Stimulated activated CD8-positive, alpha-beta memory T cell treated with anti-CD3 and anti-CD28 coated beads, Interleukin-2, amount 100 ng/mL, for 48 hours (primary cell): ENCODE data around the gene RBP5.

Experiments used
- DNase-seq, 2 donors: peaks; one replicate each; pipeline ENCODE4 v3.0.0-alpha.2; 2020; ENCODE audit warnings: low read depth in 2 of 2

The RBP5 gene

GRCh38 chr12:7145671-7146070 lies 17.0 kb upstream of the RBP5 start:
- DNase-seq: no peak

- DNase-seq: no peak
Measured at GRCh38 chr12:7144414-7145120, 15.9 kb upstream of the RBP5 start.

GRCh38 chr12:7143564-7143963 lies 14.9 kb upstream of the RBP5 start:
- DNase-seq: no peak

GRCh38 chr12:7142809-7143465 lies 14.2 kb upstream of the RBP5 start:
- no peak for DNase-seq

GRCh38 chr12:7142056-7142644 lies 13.5 kb upstream of the RBP5 start:
- DNase-seq: peak; percentile 22 to 25

GRCh38 chr12:7141351-7142005 lies 12.8 kb upstream of the RBP5 start:
- no peak for DNase-seq

- no peak for DNase-seq
Measured at GRCh38 chr12:7139200-7139599, 10.5 kb upstream of the RBP5 start.

- no peak for DNase-seq
Measured at GRCh38 chr12:7137908-7138307, 9.2 kb upstream of the RBP5 start.

GRCh38 chr12:7136676-7137075 lies 8.0 kb upstream of the RBP5 start:
- no peak for DNase-seq

- DNase-seq: no peak
Measured at GRCh38 chr12:7136071-7136470, 7.4 kb upstream of the RBP5 start.

GRCh38 chr12:7134396-7135166 lies 5.9 kb upstream of the RBP5 start:
- DNase-seq: no peak

- no peak for DNase-seq
Measured at GRCh38 chr12:7131502-7131866, 2.8 kb upstream of the RBP5 start.

GRCh38 chr12:7130701-7131501 lies 2.2 kb upstream of the RBP5 start:
- DNase-seq: peak in 1 of 2 donors; percentile 52

- DNase-seq: peak; percentile 64 to 74
Measured at GRCh38 chr12:7129872-7130691, 1.4 kb upstream of the RBP5 start, which contains the start of gene CLSTN3. CLSTN3 (plus strand) TSS chr12:7130371; CDS start chr12:7130649, 278 bp downstream.

- no peak for DNase-seq
Measured at GRCh38 chr12:7129287-7129871, 690 bp upstream of the RBP5 start.

- no peak for DNase-seq
Measured at GRCh38 chr12:7127916-7128626, 618 bp downstream of the RBP5 start.

GRCh38 chr12:7125632-7126227 lies 3.0 kb downstream of the RBP5 start:
- no peak for DNase-seq

- no peak for DNase-seq
Measured at GRCh38 chr12:7123806-7124522, 4.7 kb downstream of the RBP5 start.
